Neuronal stem cell (in vitro differentiated cells): ENCODE measurements around the gene PRKN.

Experiments used
- DNase-seq: peaks from one replicate; pipeline ENCODE4 v3.0.0-alpha.2; 2013; ENCODE audit warnings: low spot score
- H2AFZ ChIP-seq: one replicate; pipeline ENCODE4 v1.6.1; 2013; ENCODE audit warnings: mild to moderate bottlenecking, low read length, inconsistent platforms
- H2AK5ac ChIP-seq: 2 replicates; pipeline ENCODE4 v1.6.1; 2013; ENCODE audit warnings: low read depth, mild to moderate bottlenecking, inconsistent platforms, low read length, moderate library complexity, mixed read lengths
- H2BK120ac ChIP-seq: 2 replicates; pipeline ENCODE4 v1.6.1; 2013; ENCODE audit warnings: low read depth, mild to moderate bottlenecking, inconsistent platforms, low read length, moderate library complexity, mixed read lengths
- H2BK12ac ChIP-seq: one replicate; pipeline ENCODE4 v1.6.1; 2013; ENCODE audit warnings: low read length, inconsistent platforms
- H2BK15ac ChIP-seq: 2 replicates; pipeline ENCODE4 v1.6.1; 2013; ENCODE audit warnings: mild to moderate bottlenecking, low read length, inconsistent platforms, mixed read lengths
- H2BK5ac ChIP-seq: one replicate; pipeline ENCODE4 v1.6.1; 2013; ENCODE audit warnings: inconsistent platforms, mild to moderate bottlenecking, low read length, moderate library complexity
- H3K14ac ChIP-seq: one replicate; pipeline ENCODE4 v1.6.1; 2013; ENCODE audit warnings: low read length, inconsistent platforms
- H3K18ac ChIP-seq: 2 replicates; pipeline ENCODE4 v1.6.1; 2013; ENCODE audit warnings: low read length, inconsistent platforms
- H3K23ac ChIP-seq: 2 replicates; pipeline ENCODE4 v1.6.1; 2013; ENCODE audit warnings: low read depth, mild to moderate bottlenecking, mixed read lengths, low read length, inconsistent platforms; ENCODE audit not compliant: poor library complexity
- H3K27ac ChIP-seq: replicated peaks from 3 replicates; pipeline ENCODE4 v1.5.1; 2013; ENCODE audit warnings: low read length, inconsistent platforms
- H3K27me3 ChIP-seq, 3 experiments: 2 replicates each; pipeline ENCODE4 v1.6.1; 2013; ENCODE audit warnings: low read length in 3 of 3, mild to moderate bottlenecking in 2 of 3, inconsistent platforms in 1 of 3, low read depth in 1 of 3, mixed read lengths in 1 of 3, moderate library complexity in 1 of 3; ENCODE audit not compliant: control insufficient read depth in 3 of 3, insufficient read depth in 3 of 3
- H3K36me3 ChIP-seq, 2 donors: replicated peaks in 1 of 2; 2 replicates each; pipeline ENCODE4 v1.6.1; 2013; ENCODE audit warnings: low read length in 2 of 2; ENCODE audit not compliant: control insufficient read depth in 2 of 2, insufficient read depth in 2 of 2
- H3K4ac ChIP-seq: 2 replicates; pipeline ENCODE4 v1.6.1; 2013; ENCODE audit warnings: inconsistent platforms, mild to moderate bottlenecking, low read length, moderate library complexity
- H3K4me1 ChIP-seq, 2 donors: 1 replicate in 1 of 2; 2 replicates in 1 of 2; pipeline ENCODE4 v1.6.1; 2013; ENCODE audit warnings: low read length in 2 of 2, low read depth in 1 of 2; ENCODE audit not compliant: control insufficient read depth in 2 of 2, insufficient read depth in 1 of 2
- H3K4me2 ChIP-seq: one replicate; pipeline ENCODE4 v1.6.1; 2013; ENCODE audit warnings: mild to moderate bottlenecking, low read length, inconsistent platforms; ENCODE audit not compliant: insufficient read depth, poor library complexity, severe bottlenecking
- H3K4me3 ChIP-seq, 2 donors: 2 replicates each; pipeline ENCODE4 v1.5.1; 2013; ENCODE audit warnings: low read length in 2 of 2, mild to moderate bottlenecking in 2 of 2, inconsistent platforms in 1 of 2, moderate library complexity in 1 of 2
- H3K79me1 ChIP-seq: one replicate; pipeline ENCODE4 v1.6.1; 2013; ENCODE audit warnings: low read depth, mild to moderate bottlenecking, inconsistent platforms, low read length, moderate library complexity
- H3K9ac ChIP-seq: one replicate; pipeline ENCODE4 v1.6.1; 2013; ENCODE audit warnings: mild to moderate bottlenecking, low read depth, low read length, inconsistent platforms; ENCODE audit not compliant: poor library complexity
- H3K9me3 ChIP-seq, 2 donors: replicated peaks in 1 of 2; 2 replicates each; pipeline versions ENCODE3 to v1.6.1; 2013; ENCODE audit warnings: low read length in 2 of 2, mild to moderate bottlenecking in 2 of 2, inconsistent platforms in 1 of 2, low read depth in 1 of 2, mixed read lengths in 1 of 2, moderate library complexity in 1 of 2; ENCODE audit not compliant: control insufficient read depth in 2 of 2, insufficient read depth in 1 of 2
- H4K8ac ChIP-seq: one replicate; pipeline ENCODE4 v1.6.1; 2013; ENCODE audit warnings: low read depth, mild to moderate bottlenecking, inconsistent platforms, low read length, moderate library complexity
- H4K91ac ChIP-seq: one replicate; pipeline ENCODE4 v1.6.1; 2013; ENCODE audit warnings: low read length, low read depth, mild to moderate bottlenecking, inconsistent platforms; ENCODE audit not compliant: poor library complexity
- WGBS, 2 donors: extraction: QIAGEN DNeasy Blood & Tissue Kit; methylation state at CpG; one replicate each; pipeline ENCODE4 v1.1.7; 2013; ENCODE audit warnings: missing lambda C conversion rate in 2 of 2, mixed read lengths in 1 of 2; ENCODE audit not compliant: insufficient read length in 2 of 2, insufficient replicate concordance in 1 of 2; ENCODE audit errors: extremely low coverage in 2 of 2; 5-methylcytosine and 5-hydroxymethylcytosine counted together

PRKN gene

GRCh38 chr6:162267641-162268040 is 459.9 kb downstream of the PRKN start:
- Histone ChIP-seq H3K14ac (no peak overlapping the region), H3K4me3 (no peak overlapping the region), H2BK120ac (no peak overlapping the region), H2AFZ (no peak overlapping the region), H3K27ac (no peak overlapping the region), H4K8ac (no peak overlapping the region), H3K4ac (no peak overlapping the region), H3K27me3 (no peaks in the 10 kb centered on the region), H3K18ac (no peak overlapping the region), H3K9ac (no peak overlapping the region), H3K4me1 (peaks cover 9 to 11% of the 10 kb centered on the region in 2 donors), H3K9me3 (no peaks in the 10 kb centered on the region), H3K23ac (no peak overlapping the region), H2BK12ac (no peak overlapping the region), H4K91ac (no peak overlapping the region), H3K79me1 (no peaks in the 10 kb centered on the region), H2BK5ac (no peak overlapping the region), H3K36me3 (no peaks in the 10 kb centered on the region), H2BK15ac (no peak overlapping the region), H3K4me2 (no peak overlapping the region), H2AK5ac (no peak overlapping the region)
- DNase-seq, result no peak
- WGBS, 2 donors, result no CpG with 5 or more reads among the region's 2 CpGs

- Histone ChIP-seq H2BK15ac (no peak overlapping the region), H3K4ac (no peak overlapping the region), H3K27me3 (no peaks in the 10 kb centered on the region), H3K4me3 (no peak overlapping the region), H3K9me3 (no peaks in the 10 kb centered on the region), H2BK12ac (no peak overlapping the region), H3K27ac (no peak overlapping the region), H2BK120ac (no peak overlapping the region), H3K9ac (no peak overlapping the region), H2AK5ac (no peak overlapping the region), H2AFZ (no peak overlapping the region), H2BK5ac (no peak overlapping the region), H3K4me1 (peaks cover 10 to 14% of the 10 kb centered on the region in 2 donors), H3K18ac (no peak overlapping the region), H3K4me2 (no peak overlapping the region), H3K23ac (no peak overlapping the region), H3K36me3 (no peaks in the 10 kb centered on the region), H3K79me1 (no peaks in the 10 kb centered on the region), H3K14ac (no peak overlapping the region), H4K91ac (no peak overlapping the region), H4K8ac (no peak overlapping the region)
- no CpG with 5 or more reads among the region's 4 CpGs for WGBS, 2 donors
- DNase-seq, result no peak
These were observed 460.4 kb downstream of the PRKN start for GRCh38 chr6:162267126-162267525.

- Histone ChIP-seq H3K14ac (no peak overlapping the region), H3K4ac (no peak overlapping the region), H2BK120ac (no peak overlapping the region), H2AK5ac (peak overlapping the region; percentile 43), H4K91ac (no peak overlapping the region), H2BK12ac (peak overlapping the region; percentile 14), H2AFZ (no peak overlapping the region), H3K79me1 (no peaks in the 10 kb centered on the region), H3K27me3 (no peaks in the 10 kb centered on the region), H3K23ac (no peak overlapping the region), H3K4me1 (peaks cover 10 to 16% of the 10 kb centered on the region in 2 donors), H4K8ac (no peak overlapping the region), H3K4me3 (no peak overlapping the region), H3K18ac (peak overlapping the region; percentile 74), H3K4me2 (no peak overlapping the region), H3K36me3 (no peaks in the 10 kb centered on the region), H2BK15ac (no peak overlapping the region), H3K9ac (no peak overlapping the region), H3K27ac (no peak overlapping the region), H3K9me3 (peaks cover 0 to 6% of the 10 kb centered on the region in 2 donors), H2BK5ac (no peak overlapping the region)
- no CpG with 5 or more reads among the region's 6 CpGs for WGBS, 2 donors
- DNase-seq, result no peak
These were observed 463.0 kb downstream of the PRKN start for GRCh38 chr6:162264581-162264980.

- Histone ChIP-seq H3K27me3 (no peaks in the 10 kb centered on the region), H3K27ac (no peak overlapping the region), H2BK5ac (no peak overlapping the region), H3K4me1 (peaks cover 10 to 16% of the 10 kb centered on the region in 2 donors), H3K4me2 (no peak overlapping the region), H3K79me1 (no peaks in the 10 kb centered on the region), H3K4ac (no peak overlapping the region), H3K4me3 (no peak overlapping the region), H2BK12ac (no peak overlapping the region), H3K23ac (no peak overlapping the region), H2BK15ac (no peak overlapping the region), H2AK5ac (no peak overlapping the region), H3K9ac (no peak overlapping the region), H4K8ac (no peak overlapping the region), H3K36me3 (no peaks in the 10 kb centered on the region), H3K14ac (no peak overlapping the region), H2BK120ac (no peak overlapping the region), H2AFZ (no peak overlapping the region), H4K91ac (no peak overlapping the region), H3K18ac (no peak overlapping the region), H3K9me3 (peaks cover 0 to 6% of the 10 kb centered on the region in 2 donors)
- no CpG with 5 or more reads among the region's 15 CpGs for WGBS, 2 donors
- no peak for DNase-seq
These were observed 464.9 kb downstream of the PRKN start for GRCh38 chr6:162262466-162263196.
